GM23338 (cell line): ENCODE measurements around the gene FAM219A. TPM values are rescaled to one million over a fixed set of nuclear protein-coding genes. Genes with fewer than 3 reads are reported as not detected.

Source experiments
- ATAC-seq: fragments of 200-7000 bp; cut with Tn5 transposase; 3 replicates; pipeline ENCODE4 v1.9.1; 2020
- DNase-seq: peaks from one replicate; pipeline ENCODE4 v3.0.0-alpha.2; 2015; ENCODE audit warnings: low spot score
- H2AFZ ChIP-seq: fragments of 200-600 bp; sonication (generic); 2 replicates; pipeline ENCODE4 v1.8.0; 2016; ENCODE audit warnings: antibody characterized with exemption, mild to moderate bottlenecking, moderate library complexity
- H3F3A ChIP-seq: fragments of 200-600 bp; sonication (generic); replicated peaks from 2 replicates; pipeline ENCODE4 v1.8.0; 2017; ENCODE audit warnings: antibody characterized with exemption, mixed run types, low read depth
- H3K27ac ChIP-seq: fragments of 200-600 bp; sonication (generic); 2 replicates; pipeline ENCODE4 v1.6.1; 2016; ENCODE audit warnings: low read depth
- H3K27me3 ChIP-seq: fragments of 200-600 bp; sonication (generic); 2 replicates; pipeline ENCODE4 v1.8.0; 2016; ENCODE audit warnings: mild to moderate bottlenecking, mixed run types, moderate library complexity; ENCODE audit not compliant: insufficient read depth
- H3K36me3 ChIP-seq: fragments of 200-600 bp; sonication (generic); 2 replicates; pipeline ENCODE4 v1.8.0; 2016; ENCODE audit warnings: mild to moderate bottlenecking; ENCODE audit not compliant: insufficient read depth
- H3K4me1 ChIP-seq: fragments of 200-600 bp; sonication (generic); 2 replicates; pipeline ENCODE4 v1.8.0; 2016; ENCODE audit warnings: mild to moderate bottlenecking, moderate library complexity; ENCODE audit not compliant: insufficient read depth
- H3K4me2 ChIP-seq: fragments of 200-600 bp; sonication (generic); 2 replicates; pipeline ENCODE4 v1.7.1; 2017; ENCODE audit warnings: mixed run types
- H3K4me3 ChIP-seq: fragments of 200-600 bp; sonication (generic); 2 replicates; pipeline ENCODE4 v1.6.1; 2016; ENCODE audit warnings: mixed run types
- H3K79me2 ChIP-seq: fragments of 200-600 bp; sonication (generic); replicated peaks from 2 replicates; pipeline ENCODE4 v1.8.0; 2017; ENCODE audit warnings: mild to moderate bottlenecking; ENCODE audit not compliant: insufficient read depth
- H3K9me2 ChIP-seq: fragments of 200-600 bp; sonication (generic); 2 replicates; pipeline ENCODE4 v1.8.0; 2017; ENCODE audit not compliant: insufficient read depth
- H4K20me1 ChIP-seq: fragments of 200-600 bp; sonication (generic); replicated peaks from 2 replicates; pipeline ENCODE4 v1.8.0; 2017; ENCODE audit warnings: mild to moderate bottlenecking; ENCODE audit not compliant: insufficient read depth
- H3K27ac Mint-ChIP-seq: 2 replicates; pipeline ENCODE4 v1.8.0; 2020; ENCODE audit warnings: inconsistent platforms, mild to moderate bottlenecking, moderate library complexity, mixed read lengths
- H3K27me3 Mint-ChIP-seq: 3 replicates; pipeline ENCODE4 v1.8.0; 2022; ENCODE audit warnings: low read depth, mild to moderate bottlenecking, moderate library complexity, mixed read lengths, inconsistent platforms; ENCODE audit not compliant: insufficient read depth, poor library complexity
- H3K36me3 Mint-ChIP-seq: 3 replicates; pipeline ENCODE4 v1.8.0; 2021; ENCODE audit warnings: low read depth, mild to moderate bottlenecking, inconsistent platforms, moderate library complexity, mixed read lengths
- H3K4me1 Mint-ChIP-seq: 3 replicates; pipeline ENCODE4 v1.8.0; 2020; ENCODE audit warnings: mild to moderate bottlenecking, inconsistent platforms, mixed read lengths
- H3K4me3 Mint-ChIP-seq: 3 replicates; pipeline ENCODE4 v1.8.0; 2021; ENCODE audit warnings: moderate library complexity, mild to moderate bottlenecking, inconsistent platforms, mixed read lengths
- H3K9me3 Mint-ChIP-seq: 3 replicates; pipeline ENCODE4 v1.8.0; 2020; ENCODE audit warnings: moderate library complexity, mild to moderate bottlenecking, inconsistent platforms, mixed read lengths
- CREB1 ChIP-seq: fragments of 250-450 bp; sonication (Bioruptor Pico); IDR thresholded peaks from 2 replicates; pipeline ENCODE4 v1.5.0; 2020; ENCODE audit warnings: low read depth, mild to moderate bottlenecking, moderate library complexity
- ETS1 ChIP-seq: IDR thresholded peaks from 2 replicates; pipeline ENCODE4 v1.6.1; 2016; ENCODE audit warnings: antibody characterized with exemption
- EZH2phosphoT487 ChIP-seq: fragments of 200-600 bp; sonication (generic); IDR thresholded peaks from one replicate; pipeline ENCODE4 v1.8.1; 2018; ENCODE audit warnings: antibody characterized with exemption; ENCODE audit not compliant: unreplicated experiment
- JUNB ChIP-seq: IDR thresholded peaks from one replicate; pipeline ENCODE4 v1.6.1; 2016; ENCODE audit warnings: antibody characterized with exemption; ENCODE audit not compliant: unreplicated experiment
- NANOG ChIP-seq: IDR thresholded peaks from 2 replicates; pipeline ENCODE4 v1.6.1; 2016; ENCODE audit warnings: antibody characterized with exemption, borderline replicate concordance
- STAT1 ChIP-seq: IDR thresholded peaks from one replicate; pipeline ENCODE4 v1.6.1; 2016; ENCODE audit warnings: antibody characterized with exemption; ENCODE audit not compliant: unreplicated experiment
- ZNF331 ChIP-seq: fragments of 250-450 bp; sonication (Bioruptor Pico); IDR thresholded peaks from 2 replicates; pipeline ENCODE4 v1.5.0; 2020; ENCODE audit warnings: low read depth, mild to moderate bottlenecking, moderate library complexity
- polyA plus RNA-seq: library from polyadenylated mRNA; unstranded; fragments of >200 nt; fragmentation: Nextera tagmentation; extraction: Ambion mirVana; gene quantifications from 2 replicates; pipeline ENCODE4 v1.2.1, GENCODE V29; 2016
- total RNA-seq: library from RNA; depleted of rRNA; stranded (reverse); fragments of >200 nt; shearing (Covaris generic); gene quantifications from 2 replicates; pipeline ENCODE4 v1.2.3, GENCODE V29; 2014
- TF ChIP-seq, protein P1 (sequence below): IDR thresholded peaks from one replicate; pipeline ENCODE4 v1.6.1; 2018; ENCODE audit warnings: antibody characterized with exemption; ENCODE audit not compliant: unreplicated experiment
- TF ChIP-seq, protein P2 (sequence below): fragments of 250-450 bp; sonication (Bioruptor Pico); IDR thresholded peaks from 2 replicates; pipeline ENCODE4 v1.5.0; 2020; ENCODE audit warnings: mild to moderate bottlenecking, moderate library complexity

FAM219A gene
- total and polyA plus RNA-seq, 2 experiments from 2014 or later, result 3.8 to 7.2 TPM

DNA sequence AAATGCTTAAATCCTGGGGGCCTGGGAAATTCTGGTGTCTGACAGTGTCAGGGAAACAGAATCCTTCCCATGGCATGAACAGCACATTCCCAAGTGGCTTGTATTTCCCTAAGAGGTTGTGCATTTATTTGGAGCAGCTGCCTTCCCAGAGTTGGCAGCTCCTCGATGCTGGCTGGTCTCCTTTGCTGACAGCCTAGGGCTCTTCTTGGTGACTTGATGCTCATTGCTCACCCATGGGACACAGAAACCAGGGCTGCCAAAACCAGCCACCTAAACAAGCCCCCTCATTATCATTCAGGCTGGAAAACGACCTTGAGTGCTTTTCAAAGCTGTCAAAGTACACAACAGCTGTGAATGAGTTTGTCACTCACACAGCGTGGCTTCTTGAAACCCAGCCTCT, 40.2 kb upstream of the FAM219A start:
- TF ChIP-seq JUNB (no peak), ETS1 (no peak), STAT1 (no peak), NANOG (no peak), ZNF331 (CRISPR knock-in tag) (no peak), EZH2phosphoT487 (no peak), CREB1 (CRISPR knock-in tag) (no peak)
- TF ChIP-seq, protein P1, sequence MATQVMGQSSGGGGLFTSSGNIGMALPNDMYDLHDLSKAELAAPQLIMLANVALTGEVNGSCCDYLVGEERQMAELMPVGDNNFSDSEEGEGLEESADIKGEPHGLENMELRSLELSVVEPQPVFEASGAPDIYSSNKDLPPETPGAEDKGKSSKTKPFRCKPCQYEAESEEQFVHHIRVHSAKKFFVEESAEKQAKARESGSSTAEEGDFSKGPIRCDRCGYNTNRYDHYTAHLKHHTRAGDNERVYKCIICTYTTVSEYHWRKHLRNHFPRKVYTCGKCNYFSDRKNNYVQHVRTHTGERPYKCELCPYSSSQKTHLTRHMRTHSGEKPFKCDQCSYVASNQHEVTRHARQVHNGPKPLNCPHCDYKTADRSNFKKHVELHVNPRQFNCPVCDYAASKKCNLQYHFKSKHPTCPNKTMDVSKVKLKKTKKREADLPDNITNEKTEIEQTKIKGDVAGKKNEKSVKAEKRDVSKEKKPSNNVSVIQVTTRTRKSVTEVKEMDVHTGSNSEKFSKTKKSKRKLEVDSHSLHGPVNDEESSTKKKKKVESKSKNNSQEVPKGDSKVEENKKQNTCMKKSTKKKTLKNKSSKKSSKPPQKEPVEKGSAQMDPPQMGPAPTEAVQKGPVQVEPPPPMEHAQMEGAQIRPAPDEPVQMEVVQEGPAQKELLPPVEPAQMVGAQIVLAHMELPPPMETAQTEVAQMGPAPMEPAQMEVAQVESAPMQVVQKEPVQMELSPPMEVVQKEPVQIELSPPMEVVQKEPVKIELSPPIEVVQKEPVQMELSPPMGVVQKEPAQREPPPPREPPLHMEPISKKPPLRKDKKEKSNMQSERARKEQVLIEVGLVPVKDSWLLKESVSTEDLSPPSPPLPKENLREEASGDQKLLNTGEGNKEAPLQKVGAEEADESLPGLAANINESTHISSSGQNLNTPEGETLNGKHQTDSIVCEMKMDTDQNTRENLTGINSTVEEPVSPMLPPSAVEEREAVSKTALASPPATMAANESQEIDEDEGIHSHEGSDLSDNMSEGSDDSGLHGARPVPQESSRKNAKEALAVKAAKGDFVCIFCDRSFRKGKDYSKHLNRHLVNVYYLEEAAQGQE, result no peak
- TF ChIP-seq, protein P2, sequence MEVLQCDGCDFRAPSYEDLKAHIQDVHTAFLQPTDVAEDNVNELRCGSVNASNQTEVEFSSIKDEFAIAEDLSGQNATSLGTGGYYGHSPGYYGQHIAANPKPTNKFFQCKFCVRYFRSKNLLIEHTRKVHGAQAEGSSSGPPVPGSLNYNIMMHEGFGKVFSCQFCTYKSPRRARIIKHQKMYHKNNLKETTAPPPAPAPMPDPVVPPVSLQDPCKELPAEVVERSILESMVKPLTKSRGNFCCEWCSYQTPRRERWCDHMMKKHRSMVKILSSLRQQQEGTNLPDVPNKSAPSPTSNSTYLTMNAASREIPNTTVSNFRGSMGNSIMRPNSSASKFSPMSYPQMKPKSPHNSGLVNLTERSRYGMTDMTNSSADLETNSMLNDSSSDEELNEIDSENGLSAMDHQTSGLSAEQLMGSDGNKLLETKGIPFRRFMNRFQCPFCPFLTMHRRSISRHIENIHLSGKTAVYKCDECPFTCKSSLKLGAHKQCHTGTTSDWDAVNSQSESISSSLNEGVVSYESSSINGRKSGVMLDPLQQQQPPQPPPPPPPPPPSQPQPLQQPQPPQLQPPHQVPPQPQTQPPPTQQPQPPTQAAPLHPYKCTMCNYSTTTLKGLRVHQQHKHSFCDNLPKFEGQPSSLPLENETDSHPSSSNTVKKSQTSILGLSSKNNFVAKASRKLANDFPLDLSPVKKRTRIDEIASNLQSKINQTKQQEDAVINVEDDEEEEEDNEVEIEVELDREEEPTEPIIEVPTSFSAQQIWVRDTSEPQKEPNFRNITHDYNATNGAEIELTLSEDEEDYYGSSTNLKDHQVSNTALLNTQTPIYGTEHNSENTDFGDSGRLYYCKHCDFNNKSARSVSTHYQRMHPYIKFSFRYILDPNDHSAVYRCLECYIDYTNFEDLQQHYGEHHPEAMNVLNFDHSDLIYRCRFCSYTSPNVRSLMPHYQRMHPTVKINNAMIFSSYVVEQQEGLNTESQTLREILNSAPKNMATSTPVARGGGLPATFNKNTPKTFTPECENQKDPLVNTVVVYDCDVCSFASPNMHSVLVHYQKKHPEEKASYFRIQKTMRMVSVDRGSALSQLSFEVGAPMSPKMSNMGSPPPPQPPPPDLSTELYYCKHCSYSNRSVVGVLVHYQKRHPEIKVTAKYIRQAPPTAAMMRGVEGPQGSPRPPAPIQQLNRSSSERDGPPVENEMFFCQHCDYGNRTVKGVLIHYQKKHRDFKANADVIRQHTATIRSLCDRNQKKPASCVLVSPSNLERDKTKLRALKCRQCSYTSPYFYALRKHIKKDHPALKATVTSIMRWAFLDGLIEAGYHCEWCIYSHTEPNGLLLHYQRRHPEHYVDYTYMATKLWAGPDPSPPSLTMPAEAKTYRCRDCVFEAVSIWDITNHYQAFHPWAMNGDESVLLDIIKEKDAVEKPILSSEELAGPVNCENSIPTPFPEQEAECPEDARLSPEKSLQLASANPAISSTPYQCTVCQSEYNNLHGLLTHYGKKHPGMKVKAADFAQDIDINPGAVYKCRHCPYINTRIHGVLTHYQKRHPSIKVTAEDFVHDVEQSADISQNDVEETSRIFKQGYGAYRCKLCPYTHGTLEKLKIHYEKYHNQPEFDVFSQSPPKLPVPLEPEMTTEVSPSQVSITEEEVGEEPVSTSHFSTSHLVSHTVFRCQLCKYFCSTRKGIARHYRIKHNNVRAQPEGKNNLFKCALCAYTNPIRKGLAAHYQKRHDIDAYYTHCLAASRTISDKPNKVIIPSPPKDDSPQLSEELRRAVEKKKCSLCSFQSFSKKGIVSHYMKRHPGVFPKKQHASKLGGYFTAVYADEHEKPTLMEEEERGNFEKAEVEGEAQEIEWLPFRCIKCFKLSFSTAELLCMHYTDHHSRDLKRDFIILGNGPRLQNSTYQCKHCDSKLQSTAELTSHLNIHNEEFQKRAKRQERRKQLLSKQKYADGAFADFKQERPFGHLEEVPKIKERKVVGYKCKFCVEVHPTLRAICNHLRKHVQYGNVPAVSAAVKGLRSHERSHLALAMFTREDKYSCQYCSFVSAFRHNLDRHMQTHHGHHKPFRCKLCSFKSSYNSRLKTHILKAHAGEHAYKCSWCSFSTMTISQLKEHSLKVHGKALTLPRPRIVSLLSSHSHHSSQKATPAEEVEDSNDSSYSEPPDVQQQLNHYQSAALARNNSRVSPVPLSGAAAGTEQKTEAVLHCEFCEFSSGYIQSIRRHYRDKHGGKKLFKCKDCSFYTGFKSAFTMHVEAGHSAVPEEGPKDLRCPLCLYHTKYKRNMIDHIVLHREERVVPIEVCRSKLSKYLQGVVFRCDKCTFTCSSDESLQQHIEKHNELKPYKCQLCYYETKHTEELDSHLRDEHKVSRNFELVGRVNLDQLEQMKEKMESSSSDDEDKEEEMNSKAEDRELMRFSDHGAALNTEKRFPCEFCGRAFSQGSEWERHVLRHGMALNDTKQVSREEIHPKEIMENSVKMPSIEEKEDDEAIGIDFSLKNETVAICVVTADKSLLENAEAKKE (CRISPR knock-in tag), result no peak
- Mint-ChIP-seq H3K9me3 (no peaks in the 10 kb centered on the region), H3K27ac (no peak overlapping the region), H3K4me1 (peaks cover 2% of the 10 kb centered on the region; the same call in 1 of the 3 replicates), H3K4me3 (no peak overlapping the region), H3K27me3 (peaks cover 6% of the 10 kb centered on the region), H3K36me3 (no peaks in the 10 kb centered on the region)
- Histone ChIP-seq H3F3A (no peaks in the 10 kb centered on the region), H4K20me1 (no peaks in the 10 kb centered on the region), H3K4me2 (no peak overlapping the region), H2AFZ (no peak overlapping the region), H3K36me3 (no peaks in the 10 kb centered on the region), H3K79me2 (no peaks in the 10 kb centered on the region), H3K27me3 (no peaks in the 10 kb centered on the region), H3K9me2 (no peaks in the 10 kb centered on the region), H3K4me3 (no peak overlapping the region), H3K27ac (no peak overlapping the region), H3K4me1 (0 out of 2 replicates have a peak, but pooled peaks cover 6% of the 10 kb centered on the region)
- DNase-seq (no peak), ATAC-seq (no peak)
